Osteocyte (in vitro differentiated cells): ENCODE measurements around the gene PAFAH2. TPM values are rescaled to one million over a fixed set of nuclear protein-coding genes. Genes with fewer than 3 reads are reported as not detected.
"Not testable (repeated sequence)": the region's sequence is repeated elsewhere in the genome, so short reads cannot be mapped to it uniquely, and the experiment has no call there.

Experiments
- DNase-seq: peaks from one replicate; pipeline ENCODE4 v3.0.0; 2021; ENCODE audit warnings: mixed read lengths; ENCODE audit not compliant: unreplicated experiment; ENCODE audit errors: extremely low spot score
- H3K27ac Mint-ChIP-seq: one replicate; pipeline ENCODE4 v1.8.0; 2021; ENCODE audit warnings: mild to moderate bottlenecking, mixed read lengths; ENCODE audit not compliant: unreplicated experiment
- H3K27me3 Mint-ChIP-seq: one replicate; pipeline ENCODE4 v1.8.0; 2021; ENCODE audit warnings: mixed read lengths; ENCODE audit not compliant: unreplicated experiment
- H3K36me3 Mint-ChIP-seq: one replicate; pipeline ENCODE4 v1.8.0; 2021; ENCODE audit warnings: mixed read lengths; ENCODE audit not compliant: unreplicated experiment
- H3K4me1 Mint-ChIP-seq: one replicate; pipeline ENCODE4 v1.8.0; 2021; ENCODE audit warnings: mixed read lengths; ENCODE audit not compliant: unreplicated experiment
- H3K4me3 Mint-ChIP-seq: one replicate; pipeline ENCODE4 v1.8.0; 2021; ENCODE audit warnings: mild to moderate bottlenecking, moderate library complexity, mixed read lengths; ENCODE audit not compliant: unreplicated experiment
- H3K9me3 Mint-ChIP-seq: one replicate; pipeline ENCODE4 v1.8.0; 2021; ENCODE audit warnings: mixed read lengths; ENCODE audit not compliant: unreplicated experiment
- total RNA-seq: library from RNA; stranded (reverse); gene quantifications from 2 replicates; pipeline ENCODE4 v1.2.1, GENCODE V29; 2021
- TF ChIP-seq, protein P1 (sequence below): fragments of 200-600 bp; sonication (generic); IDR thresholded peaks from 2 replicates; pipeline ENCODE4 v1.5.0; 2021; ENCODE audit warnings: antibody characterized with exemption, mild to moderate bottlenecking, moderate library complexity

The PAFAH2 gene
- total RNA-seq, 1 donor from 2014 or later = 10.4 TPM

DNA sequence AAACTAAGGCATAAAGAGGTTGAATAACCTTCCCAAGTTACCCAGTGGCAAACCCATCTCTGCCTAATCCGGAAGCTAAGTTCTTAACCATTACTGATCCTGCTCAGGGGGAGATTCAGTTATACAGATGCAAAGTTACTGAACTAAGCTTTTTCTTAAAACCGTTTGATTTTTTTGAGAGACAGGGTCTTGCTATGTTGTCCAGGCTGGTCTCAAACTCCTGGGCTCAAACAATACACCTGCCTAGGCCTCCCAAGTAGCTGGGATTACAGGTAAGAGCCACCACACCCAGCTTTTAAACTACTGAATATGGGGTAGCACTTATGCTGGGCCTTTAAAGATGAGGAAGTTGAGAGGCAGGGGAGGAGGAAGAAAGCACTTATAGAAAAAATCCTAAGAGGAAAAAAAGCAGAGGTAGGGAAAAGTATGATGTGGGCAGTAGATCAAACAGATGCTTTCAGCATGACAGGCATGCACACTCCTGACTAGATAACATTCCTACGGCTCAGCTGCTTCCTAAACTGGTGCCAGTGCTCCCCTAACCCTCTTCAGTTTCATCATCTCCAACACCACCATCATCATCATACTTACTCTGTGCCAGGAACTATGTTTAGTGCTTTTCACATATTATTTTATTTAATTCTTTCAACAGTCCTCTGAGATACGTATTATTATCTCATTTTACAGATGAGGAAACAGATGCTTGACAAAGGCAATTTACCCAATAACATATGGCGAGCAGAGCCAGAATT, 5.8 kb downstream of the PAFAH2 start:
- no peaks in the 10 kb centered on the region for H3K9me3 Mint-ChIP-seq
- DNase-seq = no peak
- peaks cover 4% of the 10 kb centered on the region for H3K4me1 Mint-ChIP-seq
- peaks cover 7% of the 10 kb centered on the region for H3K36me3 Mint-ChIP-seq
- H3K27ac Mint-ChIP-seq = no peak overlapping the region
- TF ChIP-seq, protein P1, sequence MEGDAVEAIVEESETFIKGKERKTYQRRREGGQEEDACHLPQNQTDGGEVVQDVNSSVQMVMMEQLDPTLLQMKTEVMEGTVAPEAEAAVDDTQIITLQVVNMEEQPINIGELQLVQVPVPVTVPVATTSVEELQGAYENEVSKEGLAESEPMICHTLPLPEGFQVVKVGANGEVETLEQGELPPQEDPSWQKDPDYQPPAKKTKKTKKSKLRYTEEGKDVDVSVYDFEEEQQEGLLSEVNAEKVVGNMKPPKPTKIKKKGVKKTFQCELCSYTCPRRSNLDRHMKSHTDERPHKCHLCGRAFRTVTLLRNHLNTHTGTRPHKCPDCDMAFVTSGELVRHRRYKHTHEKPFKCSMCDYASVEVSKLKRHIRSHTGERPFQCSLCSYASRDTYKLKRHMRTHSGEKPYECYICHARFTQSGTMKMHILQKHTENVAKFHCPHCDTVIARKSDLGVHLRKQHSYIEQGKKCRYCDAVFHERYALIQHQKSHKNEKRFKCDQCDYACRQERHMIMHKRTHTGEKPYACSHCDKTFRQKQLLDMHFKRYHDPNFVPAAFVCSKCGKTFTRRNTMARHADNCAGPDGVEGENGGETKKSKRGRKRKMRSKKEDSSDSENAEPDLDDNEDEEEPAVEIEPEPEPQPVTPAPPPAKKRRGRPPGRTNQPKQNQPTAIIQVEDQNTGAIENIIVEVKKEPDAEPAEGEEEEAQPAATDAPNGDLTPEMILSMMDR = no peak
- H3K4me3 Mint-ChIP-seq = no peak overlapping the region
- no peaks in the 10 kb centered on the region for H3K27me3 Mint-ChIP-seq

DNA sequence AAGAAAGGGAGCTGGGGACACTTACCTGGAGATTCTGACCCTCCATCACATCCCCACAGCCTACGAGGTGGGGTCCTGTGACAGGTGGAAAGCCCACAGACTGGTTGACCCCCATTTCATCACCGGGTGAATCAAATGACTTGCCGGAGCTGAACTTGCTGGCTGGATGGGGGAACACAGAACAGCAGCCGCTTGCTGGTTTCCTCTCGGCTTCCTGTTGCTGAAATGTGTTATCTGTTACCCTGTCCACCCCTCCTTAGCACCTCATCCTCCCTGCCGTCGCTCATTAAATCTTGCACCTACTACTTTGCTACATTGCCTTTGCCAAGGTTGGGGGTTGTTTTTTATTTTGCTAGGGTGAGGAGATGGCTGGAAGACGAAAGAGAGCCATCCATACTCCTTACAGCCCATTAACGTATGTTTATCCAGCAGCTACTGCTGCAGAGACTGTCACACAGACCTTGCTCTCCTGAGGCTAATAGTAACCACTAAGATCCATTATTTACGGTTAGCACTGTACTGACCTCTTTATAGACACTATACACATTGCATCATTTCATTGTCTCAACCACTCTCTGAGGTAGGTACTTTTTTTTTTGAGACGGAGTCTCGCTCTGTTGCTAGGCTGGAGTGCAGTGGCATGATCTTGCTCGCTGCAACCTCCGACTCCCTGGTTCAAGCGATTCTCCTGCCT, 7.0 kb downstream of the PAFAH2 start:
- TF ChIP-seq, protein P1 = no peak
- Mint-ChIP-seq H3K4me3 (no peak overlapping the region), H3K9me3 (no peaks in the 10 kb centered on the region), H3K36me3 (peaks cover 10% of the 10 kb centered on the region), H3K27ac (no peak overlapping the region), H3K4me1 (no peaks in the 10 kb centered on the region), H3K27me3 (no peaks in the 10 kb centered on the region)
- DNase-seq = no peak

DNA sequence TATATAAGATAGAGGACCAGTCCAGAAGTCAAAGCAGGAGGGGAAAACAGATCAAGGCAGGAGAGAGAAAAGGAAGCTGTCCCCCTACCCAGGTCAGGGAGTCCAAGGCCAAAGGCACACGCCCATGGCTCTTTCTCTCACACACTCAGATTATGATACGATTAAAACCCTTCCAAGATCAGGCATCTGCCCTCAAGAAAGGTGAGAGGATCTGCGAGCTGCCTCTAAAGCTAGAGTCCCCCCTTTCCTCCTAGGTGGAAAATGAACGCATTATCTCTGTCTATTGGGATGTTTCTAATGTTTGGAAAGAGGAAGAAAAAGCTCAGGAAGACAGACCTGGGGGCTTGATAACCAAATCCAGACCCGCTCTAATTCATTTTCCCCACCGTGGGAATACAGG, 7.6 kb downstream of the PAFAH2 start:
- no peaks in the 10 kb centered on the region for H3K27me3 Mint-ChIP-seq
- DNase-seq = no peak
- no peaks in the 10 kb centered on the region for H3K4me1 Mint-ChIP-seq
- no peak overlapping the region for H3K27ac Mint-ChIP-seq
- H3K36me3 Mint-ChIP-seq = peaks cover 15% of the 10 kb centered on the region
- no peak overlapping the region for H3K4me3 Mint-ChIP-seq
- TF ChIP-seq, protein P1 = no peak
- no peaks in the 10 kb centered on the region for H3K9me3 Mint-ChIP-seq

DNA sequence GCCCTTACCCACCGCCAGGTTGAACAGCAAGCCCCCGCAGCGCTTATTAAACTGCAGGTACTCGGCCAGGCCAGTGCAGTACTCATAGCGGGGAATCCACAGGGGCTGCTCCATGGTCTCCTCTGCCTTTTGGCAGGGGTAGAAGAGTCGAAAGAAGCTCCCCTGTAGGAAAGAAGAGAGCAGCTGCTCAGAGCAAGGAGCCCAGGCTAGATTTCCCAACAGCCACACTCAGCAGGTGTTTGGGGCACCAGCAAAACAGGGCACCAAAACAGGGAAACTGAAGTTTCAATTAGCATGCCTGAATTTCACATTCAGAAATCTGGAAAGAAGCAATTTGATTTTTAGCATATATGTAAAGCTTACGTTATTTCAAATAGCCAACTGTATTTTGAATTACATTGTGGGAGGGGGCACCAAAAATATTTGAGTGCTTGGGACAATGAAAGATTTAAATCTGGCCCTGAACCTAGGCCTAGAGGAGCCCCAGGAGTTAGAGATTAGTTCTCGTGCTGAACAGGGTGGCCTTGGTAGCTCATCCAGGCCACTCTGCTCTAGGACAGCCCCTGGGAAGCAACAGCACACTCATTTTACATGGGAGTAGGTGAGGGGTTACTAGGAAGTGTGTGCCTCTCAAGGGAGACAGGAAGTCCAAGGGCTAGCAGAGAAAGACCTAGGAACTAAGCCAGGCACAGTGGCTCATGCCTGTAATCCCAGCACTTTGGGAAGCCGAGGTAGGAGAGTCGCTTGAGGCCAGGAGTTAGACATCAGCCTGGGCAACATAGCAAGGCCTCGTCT, 8.2 kb downstream of the PAFAH2 start:
- Mint-ChIP-seq H3K27ac (no peak overlapping the region), H3K9me3 (no peaks in the 10 kb centered on the region), H3K4me3 (no peak overlapping the region), H3K36me3 (peaks cover 15% of the 10 kb centered on the region), H3K27me3 (no peaks in the 10 kb centered on the region), H3K4me1 (no peaks in the 10 kb centered on the region)
- TF ChIP-seq, protein P1 = no peak
- no peak for DNase-seq

DNA sequence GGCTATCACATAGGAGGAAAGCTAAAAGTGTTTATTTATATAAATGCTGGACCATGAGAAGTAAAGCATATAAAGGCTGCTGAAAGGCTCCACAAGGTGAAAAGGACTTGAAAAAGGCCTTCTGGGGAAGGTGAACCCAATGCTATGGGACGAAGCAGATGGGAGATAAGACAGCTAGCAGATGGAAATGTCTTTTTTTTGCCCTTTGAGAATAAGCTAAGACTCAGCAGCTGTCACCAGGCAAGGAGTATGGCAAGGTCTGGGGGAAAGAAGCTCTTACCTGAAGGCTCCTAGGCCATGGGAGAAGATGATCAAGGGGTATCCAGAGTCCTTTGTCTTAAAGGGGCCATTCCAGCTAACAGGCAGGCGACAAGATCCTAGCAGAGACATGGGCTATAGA, 9.9 kb downstream of the PAFAH2 start:
- TF ChIP-seq, protein P1 = no peak
- Mint-ChIP-seq H3K4me1 (no peaks in the 10 kb centered on the region), H3K27me3 (no peaks in the 10 kb centered on the region), H3K9me3 (no peaks in the 10 kb centered on the region), H3K36me3 (peaks cover 21% of the 10 kb centered on the region), H3K4me3 (no peak overlapping the region), H3K27ac (no peak overlapping the region)
- DNase-seq = no peak

DNA sequence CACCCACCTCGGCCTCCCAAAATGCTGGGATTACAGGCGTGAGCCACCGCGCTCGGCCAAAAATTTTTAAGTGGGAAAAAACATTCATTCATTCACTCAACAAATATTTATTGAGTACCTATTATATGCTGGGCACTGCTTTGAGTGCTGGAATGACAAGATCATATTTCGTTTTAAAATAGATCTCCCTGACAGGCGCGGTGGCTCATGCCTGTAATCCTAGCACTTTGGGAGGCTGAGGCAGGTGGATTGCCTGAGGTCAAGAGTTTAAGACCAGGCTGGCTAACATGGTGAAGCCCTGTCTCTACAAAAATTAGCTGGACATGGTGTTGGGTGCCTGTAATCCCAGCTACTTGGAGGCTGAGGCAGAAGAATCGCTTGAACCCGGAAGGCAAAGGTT, 11.1 kb downstream of the PAFAH2 start:
- H3K36me3 Mint-ChIP-seq = peaks cover 31% of the 10 kb centered on the region
- not testable (repeated sequence) for H3K27ac Mint-ChIP-seq, H3K27me3 Mint-ChIP-seq, H3K4me3 Mint-ChIP-seq, H3K4me1 Mint-ChIP-seq, H3K9me3 Mint-ChIP-seq, DNase-seq
